GM12875 (cell line): Measurements from ENCODE around the gene RAP1A.

Experiments
- H3K4me3 ChIP-seq: one replicate; pipeline ENCODE4 v1.5.1; 2011; ENCODE audit warnings: low read depth, low read length, control low read depth
- TF ChIP-seq, protein P1 (sequence below): IDR thresholded peaks from 2 replicates; pipeline ENCODE4 v1.5.1; 2011; ENCODE audit warnings: low read depth, mild to moderate bottlenecking, control low read depth, inconsistent platforms, low read length, moderate library complexity, borderline replicate concordance; ENCODE audit not compliant: insufficient read depth

RAP1A gene

GRCh38 chr1:111743679-111744101 is 124.1 kb downstream of the RAP1A start:
- TF ChIP-seq, protein P1, sequence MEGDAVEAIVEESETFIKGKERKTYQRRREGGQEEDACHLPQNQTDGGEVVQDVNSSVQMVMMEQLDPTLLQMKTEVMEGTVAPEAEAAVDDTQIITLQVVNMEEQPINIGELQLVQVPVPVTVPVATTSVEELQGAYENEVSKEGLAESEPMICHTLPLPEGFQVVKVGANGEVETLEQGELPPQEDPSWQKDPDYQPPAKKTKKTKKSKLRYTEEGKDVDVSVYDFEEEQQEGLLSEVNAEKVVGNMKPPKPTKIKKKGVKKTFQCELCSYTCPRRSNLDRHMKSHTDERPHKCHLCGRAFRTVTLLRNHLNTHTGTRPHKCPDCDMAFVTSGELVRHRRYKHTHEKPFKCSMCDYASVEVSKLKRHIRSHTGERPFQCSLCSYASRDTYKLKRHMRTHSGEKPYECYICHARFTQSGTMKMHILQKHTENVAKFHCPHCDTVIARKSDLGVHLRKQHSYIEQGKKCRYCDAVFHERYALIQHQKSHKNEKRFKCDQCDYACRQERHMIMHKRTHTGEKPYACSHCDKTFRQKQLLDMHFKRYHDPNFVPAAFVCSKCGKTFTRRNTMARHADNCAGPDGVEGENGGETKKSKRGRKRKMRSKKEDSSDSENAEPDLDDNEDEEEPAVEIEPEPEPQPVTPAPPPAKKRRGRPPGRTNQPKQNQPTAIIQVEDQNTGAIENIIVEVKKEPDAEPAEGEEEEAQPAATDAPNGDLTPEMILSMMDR, result no peak
- no peak overlapping the region for H3K4me3 ChIP-seq

DNA sequence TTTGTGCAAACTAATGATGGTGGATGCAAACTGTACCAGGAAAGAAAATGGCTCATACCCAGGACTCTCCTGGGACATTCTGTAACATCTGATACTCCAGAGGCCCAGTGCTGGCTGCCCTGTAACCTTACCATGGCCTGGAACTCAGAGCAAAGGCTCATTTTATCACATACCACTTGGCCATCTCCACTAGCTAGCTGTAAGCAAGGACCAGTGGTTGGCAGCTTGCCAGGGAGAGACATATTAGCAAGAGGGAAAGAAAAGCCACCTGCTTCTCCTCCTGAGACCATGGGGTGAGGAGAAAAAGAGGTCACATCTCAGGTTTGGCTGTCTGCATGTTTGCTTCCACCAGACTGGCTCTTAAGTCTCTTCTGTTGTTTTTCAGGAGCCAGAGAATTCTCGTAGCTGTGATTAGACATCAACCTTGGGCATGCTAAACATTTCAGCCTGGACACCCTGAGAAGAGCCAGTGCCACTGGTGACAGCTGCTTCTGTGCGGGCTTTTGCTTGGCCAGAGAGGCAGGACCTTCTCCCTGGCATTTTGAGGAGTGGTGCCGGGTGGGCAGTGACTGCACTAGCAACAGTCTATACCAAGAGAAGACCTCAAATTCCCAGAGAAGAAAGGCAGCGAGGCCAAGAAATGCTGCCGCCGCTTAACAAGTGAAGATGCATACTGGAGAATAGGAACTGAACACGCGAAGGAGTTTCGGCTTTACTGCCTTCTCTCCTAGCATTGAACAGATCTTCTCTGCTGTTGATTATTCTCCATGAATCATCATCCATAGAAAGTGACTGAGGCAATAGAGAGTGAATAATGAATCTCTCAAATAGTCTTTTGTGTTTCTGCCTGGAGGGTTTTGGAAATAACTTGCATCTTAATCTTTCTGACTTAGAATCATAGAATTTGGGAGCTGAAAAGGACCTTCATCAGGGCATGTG is 126.4 kb downstream of the RAP1A start:
- TF ChIP-seq, protein P1, result no peak
- no peak overlapping the region for H3K4me3 ChIP-seq

DNA sequence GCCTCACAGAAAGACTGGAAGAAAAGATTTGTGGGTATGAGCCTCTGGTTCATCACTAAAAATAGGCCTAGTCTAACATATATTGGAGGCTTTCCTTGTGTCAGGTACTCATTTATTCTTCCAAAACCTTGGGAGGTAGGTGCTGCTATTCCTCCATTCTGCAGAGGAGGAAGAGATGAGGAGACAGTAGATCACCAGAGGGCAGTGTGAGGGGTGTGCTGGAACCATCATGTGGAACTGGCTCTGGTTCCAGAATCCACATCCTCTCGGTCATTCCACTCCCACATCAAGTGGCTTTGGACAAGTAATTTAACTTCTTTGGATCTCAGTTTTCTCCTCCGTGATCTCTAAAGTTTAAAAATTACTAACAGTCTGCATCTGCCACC is 127.0 kb downstream of the RAP1A start:
- no peak overlapping the region for H3K4me3 ChIP-seq
- TF ChIP-seq, protein P1, result no peak

- H3K4me3 ChIP-seq, result no peak overlapping the region
- TF ChIP-seq, protein P1, result peak; percentile 75
Measured at GRCh38 chr1:111747282-111747734, 127.7 kb downstream of the RAP1A start.

GRCh38 chr1:111747947-111748346 is 128.4 kb downstream of the RAP1A start:
- no peak overlapping the region for H3K4me3 ChIP-seq

GRCh38 chr1:111749628-111750027 is 130.0 kb downstream of the RAP1A start:
- no peak overlapping the region for H3K4me3 ChIP-seq
- TF ChIP-seq, protein P1, result no peak

More at GRCh38 chr1:111747947-111748346, 128.4 kb downstream of the RAP1A start:
- TF ChIP-seq, protein P1, result no peak

- no peak overlapping the region for H3K4me3 ChIP-seq
- TF ChIP-seq, protein P1, result no peak
Measured at GRCh38 chr1:111750856-111751255, 131.3 kb downstream of the RAP1A start.
